ENCODE results near the gene DNAJA1.
"Not testable (repeated sequence)": the region's sequence is repeated elsewhere in the genome, so short reads cannot be mapped to it uniquely, and the experiment has no call there.

Gene DNAJA1

GRCh38 chr9:33082538-33083326 is 57.7 kb downstream of the DNAJA1 start:
- peak; percentile 34 for DNase-seq

DNA sequence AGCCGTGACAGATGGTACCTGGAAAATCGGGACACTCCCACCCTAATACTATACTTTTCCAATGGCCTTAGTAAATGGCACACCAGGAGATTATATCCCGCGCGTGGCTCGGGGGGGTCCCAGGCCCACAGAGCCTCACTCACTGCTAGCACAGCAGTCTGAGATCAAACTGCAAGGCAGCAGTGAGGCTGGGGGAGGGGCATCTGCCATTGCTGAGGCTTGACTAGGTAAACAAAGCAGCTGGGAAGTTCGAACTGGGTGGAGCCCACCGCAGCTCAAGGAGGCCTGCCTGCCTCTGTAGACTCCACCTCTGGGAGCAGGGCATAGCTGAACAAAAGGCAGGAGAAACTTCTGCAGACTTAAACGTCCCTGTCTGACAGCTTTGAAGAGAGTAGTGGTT is 60.6 kb downstream of the DNAJA1 start:
- DNase-seq: not testable (repeated sequence)

All from activated CD4-positive, alpha-beta T cell treated with anti-CD3 and anti-CD28 coated beads for 48 hours (primary cell).